Measurements from ENCODE around the gene RAB11FIP5.
"Not testable (repeated sequence)": the region's sequence is repeated elsewhere in the genome, so short reads cannot be mapped to it uniquely, and the experiment has no call there.

The RAB11FIP5 gene

DNA sequence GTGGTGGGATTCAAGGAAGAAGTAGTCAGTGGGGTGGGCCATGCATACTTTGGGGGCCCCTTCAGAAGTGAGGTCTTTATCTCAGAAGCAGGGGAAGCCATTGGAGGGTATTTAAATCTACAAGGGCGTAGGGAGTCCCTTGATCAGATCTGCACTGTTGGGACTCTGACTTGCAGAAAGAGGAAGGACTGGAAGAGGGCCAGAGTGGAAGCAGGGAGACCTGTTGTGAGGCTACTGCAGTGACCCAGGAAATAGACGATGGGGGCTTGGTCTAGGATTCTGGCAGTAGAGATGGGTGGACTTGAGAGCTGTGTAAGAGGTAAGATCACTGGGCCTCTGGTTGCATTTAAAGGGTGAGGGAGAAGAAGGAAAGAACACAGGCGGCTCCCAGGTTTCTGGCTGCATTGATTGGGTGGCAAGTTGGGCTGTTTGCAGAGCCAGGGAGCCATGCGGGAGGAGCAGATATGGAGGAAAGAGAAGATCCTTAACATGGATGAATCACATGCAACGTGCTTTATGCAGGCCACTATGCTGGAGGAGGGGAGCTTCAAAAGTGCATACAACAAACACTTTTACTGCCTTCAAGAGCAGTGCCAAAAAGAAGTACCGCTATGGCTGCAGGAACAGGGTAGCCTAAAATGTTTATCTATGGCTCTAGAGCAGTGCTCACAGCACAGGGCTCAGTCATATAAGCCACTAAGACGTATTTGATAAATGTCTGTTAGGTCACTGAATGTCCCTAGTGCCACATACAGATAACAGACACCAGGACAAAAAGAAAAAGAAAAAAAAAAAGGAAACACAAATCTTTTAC, 43.5 kb downstream of the RAB11FIP5 start:
- DNase-seq (ENCODE audit: low read depth), result no peak

- DNase-seq (ENCODE audit: low read depth), result no peak
Observed at GRCh38 chr2:73068147-73068546, 44.6 kb downstream of the RAB11FIP5 start.

DNA sequence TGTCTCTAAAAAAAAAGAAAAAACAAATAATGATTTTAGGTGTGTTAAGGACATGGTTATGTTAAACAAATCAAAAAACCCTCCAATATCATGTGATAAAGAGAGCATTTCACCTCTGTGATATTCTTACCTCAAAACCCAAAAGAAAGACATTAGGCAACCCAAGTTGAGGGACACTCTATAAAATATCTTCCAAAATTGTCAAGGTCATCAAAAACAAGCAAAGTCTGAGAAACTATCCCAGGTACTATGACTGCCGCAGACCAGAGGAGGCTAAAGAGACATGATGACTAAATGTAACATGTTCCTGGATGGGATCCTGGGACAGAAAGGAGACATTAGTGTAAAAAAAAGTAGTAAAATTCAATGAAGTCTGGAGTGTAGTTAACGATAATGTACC, 45.7 kb downstream of the RAB11FIP5 start:
- no peak for DNase-seq (ENCODE audit: low read depth)

GRCh38 chr2:73065070-73065469, 47.7 kb downstream of the RAB11FIP5 start:
- DNase-seq (ENCODE audit: low read depth), result not testable (repeated sequence)

GRCh38 chr2:73063909-73064875, 48.6 kb downstream of the RAB11FIP5 start:
- no peak for DNase-seq (ENCODE audit: low read depth)

GRCh38 chr2:73063472-73063871, 49.3 kb downstream of the RAB11FIP5 start:
- DNase-seq (ENCODE audit: low read depth), result no peak

GRCh38 chr2:73059106-73059505, 53.6 kb downstream of the RAB11FIP5 start:
- no peak for DNase-seq (ENCODE audit: low read depth)

DNA sequence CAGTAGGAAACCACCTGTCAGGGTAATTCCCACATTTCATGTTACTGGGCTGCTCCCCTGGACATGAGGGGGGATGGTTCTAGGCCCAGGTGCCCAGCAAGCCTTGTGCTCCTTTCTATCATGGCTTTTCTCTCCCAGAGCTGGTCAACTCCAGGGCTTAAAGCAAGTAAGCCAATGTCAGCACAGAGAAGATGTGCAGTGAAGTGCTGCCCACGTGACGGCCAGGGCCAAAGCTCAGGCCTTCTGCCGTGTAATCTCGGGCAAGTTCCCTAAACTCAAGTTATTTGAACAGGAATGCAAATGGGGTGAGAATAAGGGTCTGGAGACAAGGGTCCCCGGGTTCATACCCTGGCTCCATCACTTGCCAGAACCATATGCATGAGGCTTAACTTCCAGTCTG, 57.8 kb downstream of the RAB11FIP5 start:
- no peak for DNase-seq (ENCODE audit: low read depth)

GRCh38 chr2:73053316-73054114, 59.2 kb downstream of the RAB11FIP5 start:
- DNase-seq (ENCODE audit: low read depth), result no peak

DNA sequence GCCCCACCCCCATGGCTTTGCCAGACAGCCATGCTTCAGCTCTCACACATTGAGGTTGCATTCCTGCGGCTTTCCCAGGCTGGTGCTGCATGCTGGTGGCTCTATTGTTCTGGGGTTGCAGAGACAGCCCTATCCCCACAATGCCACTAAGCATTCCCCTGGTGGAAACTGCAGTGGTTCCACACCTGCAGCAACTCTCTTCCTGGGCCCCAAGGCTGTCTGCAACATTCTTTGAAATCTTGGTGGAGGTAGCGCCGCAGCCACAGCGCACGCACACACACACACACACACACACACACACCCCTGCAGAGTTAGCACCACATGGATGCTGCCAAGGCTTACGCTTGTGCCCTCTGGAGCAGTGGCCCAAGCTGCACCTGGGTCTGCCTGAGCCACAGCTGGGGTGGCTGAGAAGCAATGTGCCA, 62.6 kb downstream of the RAB11FIP5 start:
- no peak for DNase-seq (ENCODE audit: low read depth)

DNA sequence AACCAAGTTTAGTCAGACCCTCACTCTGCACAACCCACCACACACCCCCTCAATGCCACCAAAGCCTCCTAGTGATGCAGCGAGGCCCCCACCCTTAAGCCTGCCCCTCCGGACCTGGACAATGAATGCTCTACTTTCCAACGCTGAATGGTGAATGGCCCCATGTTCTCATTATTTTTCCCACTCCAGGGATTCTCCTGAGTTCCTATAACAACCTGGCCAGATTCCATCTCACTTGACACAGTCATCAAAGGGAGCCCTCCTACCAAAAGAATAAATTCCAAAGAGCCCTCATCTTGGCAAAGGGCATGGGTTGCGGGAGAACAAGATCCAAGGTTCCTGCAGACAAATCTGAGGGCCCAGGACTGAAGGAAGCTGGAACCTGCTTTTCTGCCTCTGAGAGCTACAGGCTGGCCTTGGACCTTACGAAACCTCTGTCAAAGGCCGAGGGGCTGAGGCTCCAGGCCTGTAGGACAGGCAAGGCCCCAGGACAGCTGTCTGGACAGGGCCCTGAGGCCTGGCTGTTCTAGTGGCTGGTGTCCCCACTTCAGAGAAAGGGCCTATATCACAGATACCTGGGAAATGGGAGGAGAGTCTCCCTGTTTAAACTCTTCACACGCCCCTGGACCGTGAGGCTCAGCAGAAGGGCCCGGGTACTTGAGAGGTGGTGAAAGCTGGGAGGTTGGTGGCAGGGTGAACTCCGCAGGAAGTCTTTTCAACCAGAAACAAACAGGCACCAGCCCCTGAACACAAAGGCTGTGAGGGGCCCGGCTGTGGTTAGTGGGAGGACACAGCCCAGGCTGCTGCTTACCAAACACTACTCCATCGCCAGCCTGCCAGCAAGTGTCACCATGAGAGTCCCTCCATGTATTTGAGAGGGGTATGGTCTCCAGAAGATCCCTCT, 68.6 kb downstream of the RAB11FIP5 start:
- DNase-seq (ENCODE audit: low read depth), result no peak

- no peak for DNase-seq (ENCODE audit: low read depth)
Observed at GRCh38 chr2:73043276-73043675, 69.5 kb downstream of the RAB11FIP5 start.

DNA sequence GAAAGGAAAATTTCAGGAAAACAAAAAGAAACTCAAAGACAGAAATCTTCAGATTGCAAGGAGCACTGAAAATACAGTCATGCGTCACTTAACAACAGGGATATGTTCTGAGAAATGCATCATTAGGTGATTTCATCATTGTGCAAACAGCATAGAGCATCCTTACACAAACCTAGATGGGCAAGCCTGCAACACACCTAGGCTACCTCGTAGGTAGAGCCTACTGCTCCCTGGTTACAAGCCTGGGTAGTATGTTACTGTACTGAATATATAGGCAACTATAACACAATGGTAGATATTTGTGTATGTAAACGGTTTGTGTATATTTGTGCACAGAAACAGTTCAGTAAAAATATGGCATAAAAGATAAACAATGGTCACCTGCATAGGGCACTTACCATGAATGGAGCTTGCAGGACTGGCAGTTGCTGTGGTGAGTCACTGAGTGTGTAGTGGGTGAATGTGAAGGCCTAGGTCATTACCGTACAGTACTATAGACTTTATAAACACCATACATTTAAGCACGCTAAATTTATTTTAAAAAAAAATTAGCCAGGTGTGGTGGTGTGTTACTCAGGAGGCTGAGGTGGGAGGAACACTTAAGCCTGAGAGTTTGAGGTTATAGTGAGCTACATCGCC, 74.7 kb downstream of the RAB11FIP5 start:
- DNase-seq (ENCODE audit: low read depth), result no peak

GRCh38 chr2:73036766-73037165, 76.0 kb downstream of the RAB11FIP5 start:
- DNase-seq (ENCODE audit: low read depth), result no peak

DNA sequence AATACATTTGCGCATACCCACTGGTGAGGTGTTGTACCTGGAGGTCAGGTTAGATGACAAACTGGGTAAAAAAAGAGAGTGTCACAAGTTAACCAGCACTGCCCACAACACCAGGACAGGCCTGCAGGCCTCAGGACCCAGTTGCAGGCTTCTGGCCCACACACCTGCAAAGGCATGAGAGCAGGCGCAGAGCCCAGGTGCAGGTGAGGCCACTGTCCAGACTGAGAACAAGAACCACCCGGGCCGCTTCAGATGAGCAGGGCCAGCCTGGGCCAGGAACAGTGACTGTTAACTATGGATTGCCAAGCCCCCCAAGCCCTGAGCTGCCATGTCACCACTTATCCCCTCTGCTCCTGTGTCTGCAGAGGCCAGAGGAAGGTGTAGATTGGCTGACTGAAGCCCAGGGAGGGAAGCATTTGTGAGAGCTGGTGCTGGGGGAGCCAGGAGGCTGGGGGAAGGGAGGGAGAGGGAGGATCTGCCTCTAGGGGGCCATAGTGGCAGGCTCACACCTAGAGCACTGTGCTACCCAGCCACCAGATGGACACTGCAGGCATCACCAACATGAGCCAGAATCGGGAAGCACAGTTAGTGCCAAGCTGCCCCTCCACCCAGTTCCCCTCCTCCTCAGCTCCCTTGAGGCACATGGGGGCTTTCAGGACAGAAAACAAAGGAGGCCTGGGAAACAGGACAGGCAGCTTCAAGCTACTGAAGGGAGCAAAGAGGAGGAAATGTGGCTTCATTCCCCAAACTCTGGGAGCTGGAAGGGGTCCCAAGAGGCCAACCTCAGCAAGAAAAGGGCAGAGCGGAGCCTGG, 76.6 kb downstream of the RAB11FIP5 start:
- no peak for DNase-seq (ENCODE audit: low read depth)

DNA sequence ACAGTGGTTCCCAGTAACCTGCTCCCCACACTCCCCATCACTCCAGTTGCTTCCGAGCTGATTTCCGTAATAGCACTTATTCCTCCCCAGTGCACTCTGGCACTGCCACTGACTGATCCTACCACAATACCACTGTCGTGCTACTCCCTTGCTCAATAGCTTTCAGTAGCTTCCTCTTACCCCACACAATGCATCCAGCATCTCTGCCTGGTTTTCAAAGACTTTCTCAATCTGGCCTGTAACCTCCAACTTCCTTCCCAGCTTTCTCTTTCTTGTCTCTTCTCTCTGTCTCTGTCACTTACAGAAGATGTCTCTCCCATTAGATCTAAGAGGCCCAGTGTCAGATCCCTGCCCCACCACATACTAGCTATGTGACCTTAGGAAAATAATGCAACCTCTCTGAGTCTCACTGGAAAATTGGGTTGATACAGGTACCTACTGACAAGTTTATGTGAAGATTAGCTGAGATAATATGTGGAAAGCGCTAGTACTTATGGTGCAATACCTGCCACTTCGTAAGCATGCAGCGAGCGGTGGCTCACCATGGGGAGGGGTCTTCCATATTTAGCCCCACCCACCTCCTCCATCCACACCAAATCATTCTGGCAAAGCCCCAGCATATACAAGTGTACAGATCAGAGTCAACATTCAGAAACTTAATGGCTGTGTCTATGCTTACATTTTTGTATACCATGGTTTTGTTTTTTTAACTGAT, 77.9 kb downstream of the RAB11FIP5 start:
- no peak for DNase-seq (ENCODE audit: low read depth)

- no peak for DNase-seq (ENCODE audit: low read depth)
Observed at GRCh38 chr2:73033766-73034381, 78.9 kb downstream of the RAB11FIP5 start.

DNA sequence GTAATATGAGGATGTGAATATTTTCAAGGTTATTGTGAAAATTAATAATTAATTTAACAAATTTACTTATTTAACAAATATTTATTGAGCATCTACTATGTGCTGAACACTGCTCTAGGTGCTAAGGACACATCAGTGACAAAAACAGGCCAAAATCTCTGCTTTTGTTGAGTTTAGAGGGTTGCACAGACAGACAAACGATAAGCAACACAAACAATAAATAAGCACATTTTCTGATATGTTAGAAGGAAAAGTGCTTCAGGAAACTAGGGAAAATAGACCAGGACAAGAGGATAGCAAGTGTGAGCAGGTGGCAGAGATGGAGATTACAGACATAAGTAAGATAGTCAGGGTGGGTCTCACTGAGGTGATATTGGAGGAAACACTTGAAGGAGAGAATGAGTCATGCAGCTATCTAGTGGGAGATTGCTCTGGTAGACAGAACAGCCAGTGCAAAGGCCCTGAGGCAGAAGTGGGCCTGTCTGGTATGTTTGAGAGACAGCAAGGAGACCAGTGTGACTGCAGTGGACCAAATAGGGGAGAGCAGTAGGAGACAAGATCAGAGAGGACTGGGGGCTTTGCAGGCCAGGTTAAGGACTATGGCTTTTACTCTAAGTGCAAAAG, 79.5 kb downstream of the RAB11FIP5 start:
- no peak for DNase-seq (ENCODE audit: low read depth)

Data from activated T-helper 1 cell treated with Interleukin-2 at 50 U/mL for 16 hours (primary cell).